ENCODE data around the gene ALK. TPM values are rescaled to one million over a fixed set of nuclear protein-coding genes. Genes with fewer than 3 reads are reported as not detected.

The ALK gene
- total and polyA plus RNA-seq, 2 donors (not counting 1 experiment from before 2014, with no cell fraction given), result under 0.01 to 0.02 TPM

- no peak for TF ChIP-seq CTCF (conservative IDR thresholded peaks at IDR 0.05 in 1 of 2, IDR thresholded peaks at IDR 0.05 in 1 of 2; ENCODE audit: low read depth in 1 of 2, low read length in 2 of 2)
- no peak for TF ChIP-seq EZH2 (IDR thresholded peaks at IDR 0.05; ENCODE audit: low read length, missing control alignments)
- Histone ChIP-seq H3K36me3 (ENCODE audit: control insufficient read depth, insufficient read depth, low read length) (no peaks in the 10 kb centered on the region), H3K79me2 (ENCODE audit: control insufficient read depth, insufficient read depth, low read length) (no peaks in the 10 kb centered on the region), H3K4me2 (ENCODE audit: extremely low read depth, insufficient read depth, low read length) (no peak overlapping the region), H3K9ac (ENCODE audit: insufficient read depth, low read length) (no peak overlapping the region), H3K4me1 (ENCODE audit: control insufficient read depth, extremely low read depth, insufficient read depth, low read length) (no peaks in the 10 kb centered on the region), H3K27ac (ENCODE audit: insufficient read depth, low read length) (no peak overlapping the region), H3K27me3 (ENCODE audit: control insufficient read depth, insufficient read depth, low read length) (no peaks in the 10 kb centered on the region), H3K9me3 (ENCODE audit: control insufficient read depth, insufficient read depth, low read depth, low read length) (no peaks in the 10 kb centered on the region), H4K20me1 (ENCODE audit: control insufficient read depth, extremely low read depth, insufficient read depth, low read length) (no peaks in the 10 kb centered on the region), H2AFZ (ENCODE audit: low read length) (no peak overlapping the region), H3K4me3 (replicated peaks in 1 of 4; ENCODE audit: control extremely low read depth in 1 of 4, insufficient read depth in 1 of 4, low read depth in 3 of 4, low read length in 4 of 4) (no peak overlapping the region)
- DNase-seq (ENCODE audit: low read depth in 2 of 2), result no peak
Measured at GRCh38 chr2:29614295-29614830, 307.0 kb downstream of the ALK start.

- Histone ChIP-seq H3K4me3 (replicated peaks in 1 of 4; ENCODE audit: control extremely low read depth in 1 of 4, insufficient read depth in 1 of 4, low read depth in 3 of 4, low read length in 4 of 4) (no peak overlapping the region), H3K9ac (ENCODE audit: insufficient read depth, low read length) (no peak overlapping the region), H3K79me2 (ENCODE audit: control insufficient read depth, insufficient read depth, low read length) (no peaks in the 10 kb centered on the region), H3K36me3 (ENCODE audit: control insufficient read depth, insufficient read depth, low read length) (no peaks in the 10 kb centered on the region), H3K4me2 (ENCODE audit: extremely low read depth, insufficient read depth, low read length) (no peak overlapping the region), H3K27ac (ENCODE audit: insufficient read depth, low read length) (no peak overlapping the region), H3K27me3 (ENCODE audit: control insufficient read depth, insufficient read depth, low read length) (no peaks in the 10 kb centered on the region), H4K20me1 (ENCODE audit: control insufficient read depth, extremely low read depth, insufficient read depth, low read length) (no peaks in the 10 kb centered on the region), H3K4me1 (ENCODE audit: control insufficient read depth, extremely low read depth, insufficient read depth, low read length) (no peaks in the 10 kb centered on the region), H2AFZ (ENCODE audit: low read length) (no peak overlapping the region), H3K9me3 (ENCODE audit: control insufficient read depth, insufficient read depth, low read depth, low read length) (no peaks in the 10 kb centered on the region)
- no peak for TF ChIP-seq EZH2 (IDR thresholded peaks at IDR 0.05; ENCODE audit: low read length, missing control alignments)
- no peak for TF ChIP-seq CTCF (conservative IDR thresholded peaks at IDR 0.05 in 1 of 2, IDR thresholded peaks at IDR 0.05 in 1 of 2; ENCODE audit: low read depth in 1 of 2, low read length in 2 of 2)
- DNase-seq (ENCODE audit: low read depth in 2 of 2), result no peak
Measured at GRCh38 chr2:29613792-29614266, 307.6 kb downstream of the ALK start.

GRCh38 chr2:29613067-29613466 lies 308.3 kb downstream of the ALK start:
- H3K4me3 ChIP-seq (replicated peaks in 1 of 4; ENCODE audit: control extremely low read depth in 1 of 4, insufficient read depth in 1 of 4, low read depth in 3 of 4, low read length in 4 of 4), result no peak overlapping the region
- no peaks in the 10 kb centered on the region for H3K36me3 ChIP-seq (ENCODE audit: control insufficient read depth, insufficient read depth, low read length)
- no peak overlapping the region for H2AFZ ChIP-seq (ENCODE audit: low read length)
- no peaks in the 10 kb centered on the region for H3K27me3 ChIP-seq (ENCODE audit: control insufficient read depth, insufficient read depth, low read length)
- H3K9ac ChIP-seq (ENCODE audit: insufficient read depth, low read length), result no peak overlapping the region
- TF ChIP-seq CTCF (conservative IDR thresholded peaks at IDR 0.05 in 1 of 2, IDR thresholded peaks at IDR 0.05 in 1 of 2; ENCODE audit: low read depth in 1 of 2, low read length in 2 of 2) (no peak), EZH2 (IDR thresholded peaks at IDR 0.05; ENCODE audit: low read length, missing control alignments) (no peak)
- no peaks in the 10 kb centered on the region for H3K79me2 ChIP-seq (ENCODE audit: control insufficient read depth, insufficient read depth, low read length)
- H3K27ac ChIP-seq (ENCODE audit: insufficient read depth, low read length), result no peak overlapping the region
- H3K4me2 ChIP-seq (ENCODE audit: extremely low read depth, insufficient read depth, low read length), result no peak overlapping the region
- no peaks in the 10 kb centered on the region for H3K9me3 ChIP-seq (ENCODE audit: control insufficient read depth, insufficient read depth, low read depth, low read length)
- no peak for DNase-seq (ENCODE audit: low read depth in 2 of 2)
- no peaks in the 10 kb centered on the region for H4K20me1 ChIP-seq (ENCODE audit: control insufficient read depth, extremely low read depth, insufficient read depth, low read length)
- H3K4me1 ChIP-seq (ENCODE audit: control insufficient read depth, extremely low read depth, insufficient read depth, low read length), result no peaks in the 10 kb centered on the region
